Prostate gland (tissue), 2 donors: ENCODE results near the gene GIPC1.

Source experiments
- CTCF ChIP-seq, 4 experiments: fragments of 200-600 bp in 2 of 4; fragments of 450-650 bp in 2 of 4; sonication (generic) in 2 of 4; IDR thresholded peaks; 1 replicate in 3 of 4; 2 replicates in 1 of 4; pipeline ENCODE4 v1.5.1; 2016 to 2019; ENCODE audit warnings: antibody characterized with exemption in 4 of 4, mild to moderate bottlenecking in 2 of 4, moderate library complexity in 2 of 4
- POLR2A ChIP-seq: fragments of 450-650 bp; IDR thresholded peaks from one replicate; pipeline ENCODE4 v1.6.1; 2016; ENCODE audit warnings: antibody characterized with exemption, mild to moderate bottlenecking

GRCh38 chr19:14450168-14450874 is 45.6 kb downstream of the GIPC1 start:
- no peak for TF ChIP-seq CTCF (IDR thresholded peaks at IDR 0.05)
- no peak for TF ChIP-seq POLR2A
